Stimulated activated CD4-positive, alpha-beta T cell treated with anti-CD3 and anti-CD28 coated beads, Interleukin-1b, Interleukin-23, amount 100 ng/mL, for 1 hour (primary cell): ENCODE results near the gene TGFBI.

ENCODE experiments used
- DNase-seq, 2 donors: peaks; one replicate each; pipeline ENCODE4 v3.0.0-alpha.2; 2020; ENCODE audit warnings: low read depth in 2 of 2

The TGFBI gene

GRCh38 chr5:136001466-136001981, 27.3 kb upstream of the TGFBI start:
- DNase-seq, result no peak

GRCh38 chr5:136004436-136004835, 24.4 kb upstream of the TGFBI start:
- no peak for DNase-seq

GRCh38 chr5:136005476-136005875, 23.3 kb upstream of the TGFBI start:
- DNase-seq, result no peak

GRCh38 chr5:136006164-136006563, 22.6 kb upstream of the TGFBI start:
- DNase-seq, result no peak

GRCh38 chr5:136006761-136007251, 22.0 kb upstream of the TGFBI start:
- DNase-seq, result no peak

- no peak for DNase-seq
These were observed 21.5 kb upstream of the TGFBI start for GRCh38 chr5:136007271-136007670.

- DNase-seq, result no peak
These were observed 17.3 kb upstream of the TGFBI start for GRCh38 chr5:136011414-136012001.

GRCh38 chr5:136012041-136012804, 16.6 kb upstream of the TGFBI start:
- no peak for DNase-seq

GRCh38 chr5:136013559-136013958, 15.2 kb upstream of the TGFBI start:
- DNase-seq, result no peak

GRCh38 chr5:136014049-136015002, 14.5 kb upstream of the TGFBI start:
- no peak for DNase-seq

GRCh38 chr5:136015003-136015375, 13.8 kb upstream of the TGFBI start:
- DNase-seq, result no peak

- no peak for DNase-seq
These were observed 12.7 kb upstream of the TGFBI start for GRCh38 chr5:136015966-136016650.

GRCh38 chr5:136016945-136017530, 11.8 kb upstream of the TGFBI start:
- no peak for DNase-seq

GRCh38 chr5:136018814-136019783, 9.7 kb upstream of the TGFBI start:
- DNase-seq, result no peak

- no peak for DNase-seq
These were observed 8.8 kb upstream of the TGFBI start for GRCh38 chr5:136020001-136020382.

- DNase-seq, result no peak
These were observed 8.3 kb upstream of the TGFBI start for GRCh38 chr5:136020383-136021015.

GRCh38 chr5:136021016-136021405, 7.8 kb upstream of the TGFBI start:
- no peak for DNase-seq

GRCh38 chr5:136022965-136023364, 5.8 kb upstream of the TGFBI start:
- no peak for DNase-seq

GRCh38 chr5:136023958-136024541, 4.7 kb upstream of the TGFBI start:
- no peak for DNase-seq
